Hepatocyte (in vitro differentiated cells): ENCODE measurements around the gene WNT8B.

Experiments
- EZH2 ChIP-seq: fragments of 200-600 bp; sonication (generic); IDR thresholded peaks from 2 replicates; pipeline ENCODE4 v1.6.1; 2016; ENCODE audit warnings: antibody characterized with exemption, mild to moderate bottlenecking, borderline replicate concordance
- EZH2phosphoT487 ChIP-seq: fragments of 200-600 bp; sonication (generic); IDR thresholded peaks from one replicate; pipeline ENCODE4 v1.6.1; 2018; ENCODE audit warnings: antibody characterized with exemption, mild to moderate bottlenecking, low read depth, moderate library complexity; ENCODE audit not compliant: unreplicated experiment, severe bottlenecking
- TF ChIP-seq, protein P1 (sequence below): fragments of 200-600 bp; sonication (generic); IDR thresholded peaks from 2 replicates; pipeline ENCODE4 v1.5.1; 2016; ENCODE audit warnings: antibody characterized with exemption, mild to moderate bottlenecking; ENCODE audit not compliant: poor library complexity

DNA sequence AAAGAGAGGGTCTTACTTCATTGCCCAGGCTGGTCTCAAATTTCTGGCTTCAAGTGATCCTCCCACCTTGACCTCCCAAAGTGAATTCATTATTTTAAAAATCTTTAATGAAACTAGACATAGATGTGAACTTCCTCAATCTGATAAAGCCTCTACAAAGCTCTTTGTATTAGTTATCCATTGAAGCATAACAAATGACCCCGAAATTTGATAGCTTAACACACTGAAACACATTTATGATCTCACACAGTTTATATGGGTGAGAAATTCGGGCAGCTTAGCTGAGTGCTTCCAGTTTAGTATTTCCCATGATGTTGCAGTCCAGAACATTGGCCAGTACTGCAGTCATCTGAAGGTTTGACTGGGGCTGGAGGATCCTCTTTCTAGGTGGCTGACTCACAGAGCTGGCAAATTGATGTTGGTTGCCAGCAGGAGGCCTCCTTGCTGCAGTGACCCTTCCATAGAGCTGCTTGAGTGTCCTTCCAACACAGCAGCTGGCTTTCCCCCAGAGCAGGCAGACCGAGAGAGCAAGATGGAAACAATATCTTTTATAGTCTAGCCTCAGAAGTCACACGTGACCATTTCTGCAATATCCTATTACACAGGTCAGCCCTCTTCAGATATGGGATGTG lies 16.6 kb upstream of the WNT8B start:
- TF ChIP-seq, protein P1, sequence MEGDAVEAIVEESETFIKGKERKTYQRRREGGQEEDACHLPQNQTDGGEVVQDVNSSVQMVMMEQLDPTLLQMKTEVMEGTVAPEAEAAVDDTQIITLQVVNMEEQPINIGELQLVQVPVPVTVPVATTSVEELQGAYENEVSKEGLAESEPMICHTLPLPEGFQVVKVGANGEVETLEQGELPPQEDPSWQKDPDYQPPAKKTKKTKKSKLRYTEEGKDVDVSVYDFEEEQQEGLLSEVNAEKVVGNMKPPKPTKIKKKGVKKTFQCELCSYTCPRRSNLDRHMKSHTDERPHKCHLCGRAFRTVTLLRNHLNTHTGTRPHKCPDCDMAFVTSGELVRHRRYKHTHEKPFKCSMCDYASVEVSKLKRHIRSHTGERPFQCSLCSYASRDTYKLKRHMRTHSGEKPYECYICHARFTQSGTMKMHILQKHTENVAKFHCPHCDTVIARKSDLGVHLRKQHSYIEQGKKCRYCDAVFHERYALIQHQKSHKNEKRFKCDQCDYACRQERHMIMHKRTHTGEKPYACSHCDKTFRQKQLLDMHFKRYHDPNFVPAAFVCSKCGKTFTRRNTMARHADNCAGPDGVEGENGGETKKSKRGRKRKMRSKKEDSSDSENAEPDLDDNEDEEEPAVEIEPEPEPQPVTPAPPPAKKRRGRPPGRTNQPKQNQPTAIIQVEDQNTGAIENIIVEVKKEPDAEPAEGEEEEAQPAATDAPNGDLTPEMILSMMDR: no peak
- TF ChIP-seq EZH2 (no peak), EZH2phosphoT487 (no peak)
